Liver (tissue), 9 donors: ENCODE data around the gene ADM2. TPM values are rescaled to one million over a fixed set of nuclear protein-coding genes. Genes with fewer than 3 reads are reported as not detected.

Experiments used
- DNase-seq: peaks from one replicate; pipeline ENCODE4 v3.0.0-alpha.2; 2017; ENCODE audit warnings: low spot score
- H3K27ac ChIP-seq, 2 donors: one replicate each; pipeline ENCODE4 v1.7.0; 2013; ENCODE audit warnings: inconsistent platforms in 2 of 2, low read length in 2 of 2, control low read depth in 1 of 2, low read depth in 1 of 2, mild to moderate bottlenecking in 1 of 2
- H3K27me3 ChIP-seq, 4 donors: one replicate each; pipeline versions ENCODE4 v1.6.1 to v1.7.0; 2013; ENCODE audit warnings: low read length in 3 of 4, inconsistent platforms in 1 of 4, mild to moderate bottlenecking in 1 of 4, moderate library complexity in 1 of 4; ENCODE audit not compliant: control insufficient read depth in 4 of 4, insufficient read depth in 4 of 4
- H3K36me3 ChIP-seq, 4 donors: one replicate each; pipeline versions ENCODE4 v1.6.1 to v1.7.0; 2013; ENCODE audit warnings: low read length in 3 of 4, mild to moderate bottlenecking in 3 of 4, low read depth in 1 of 4, moderate library complexity in 1 of 4; ENCODE audit not compliant: control insufficient read depth in 4 of 4, insufficient read depth in 3 of 4
- H3K4me1 ChIP-seq, 4 donors: one replicate each; pipeline versions ENCODE4 v1.6.1 to v1.7.0; 2013; ENCODE audit warnings: low read length in 3 of 4, mild to moderate bottlenecking in 3 of 4, moderate library complexity in 1 of 4; ENCODE audit not compliant: control insufficient read depth in 4 of 4, insufficient read depth in 4 of 4
- H3K4me3 ChIP-seq, 3 donors: one replicate each; pipeline versions ENCODE4 v1.6.1 to v1.7.0; 2013; ENCODE audit warnings: low read length in 3 of 3, control low read depth in 1 of 3, low read depth in 1 of 3, mild to moderate bottlenecking in 1 of 3
- H3K9ac ChIP-seq, 2 donors: one replicate each; pipeline ENCODE4 v1.7.0; 2013; ENCODE audit warnings: low read length in 2 of 2, mild to moderate bottlenecking in 2 of 2, moderate library complexity in 2 of 2, control low read depth in 1 of 2, low read depth in 1 of 2
- H3K9me3 ChIP-seq, 4 donors: one replicate each; pipeline versions ENCODE4 v1.6.1 to v1.7.0; 2013; ENCODE audit warnings: low read length in 3 of 4; ENCODE audit not compliant: control insufficient read depth in 4 of 4
- EGR1 ChIP-seq, 2 donors: IDR thresholded peaks; 2 replicates each; pipeline ENCODE4 v1.6.1; 2016 to 2018; ENCODE audit warnings: antibody characterized with exemption in 2 of 2, low read depth in 2 of 2
- FOXA1 ChIP-seq: IDR thresholded peaks from 2 replicates; pipeline ENCODE4 v1.6.1; 2016; ENCODE audit warnings: antibody characterized with exemption
- FOXA2 ChIP-seq: IDR thresholded peaks from 2 replicates; pipeline ENCODE4 v1.6.1; 2016; ENCODE audit warnings: antibody characterized with exemption
- GABPA ChIP-seq, 2 donors: IDR thresholded peaks in 1 of 2; conservative IDR thresholded peaks in 1 of 2; 2 replicates each; pipeline ENCODE4 v1.6.1; 2016; ENCODE audit warnings: antibody characterized with exemption in 2 of 2, mild to moderate bottlenecking in 1 of 2, moderate library complexity in 1 of 2
- HNF4A ChIP-seq, 2 donors: conservative IDR thresholded peaks; 2 replicates each; pipeline ENCODE4 v1.6.1; 2016; ENCODE audit warnings: antibody characterized with exemption in 2 of 2, mild to moderate bottlenecking in 2 of 2
- HNF4G ChIP-seq: IDR thresholded peaks from 2 replicates; pipeline ENCODE4 v1.6.1; 2016; ENCODE audit warnings: antibody characterized with exemption
- JUND ChIP-seq, 2 donors: IDR thresholded peaks; 2 replicates each; pipeline ENCODE4 v1.6.1; 2016; ENCODE audit warnings: antibody characterized with exemption in 2 of 2
- RAD21 ChIP-seq, 2 donors: IDR thresholded peaks; 2 replicates each; pipeline ENCODE4 v1.6.1; 2016; ENCODE audit warnings: antibody characterized with exemption in 2 of 2, mild to moderate bottlenecking in 2 of 2
- REST ChIP-seq: IDR thresholded peaks from 2 replicates; pipeline ENCODE4 v1.6.1; 2016; ENCODE audit warnings: antibody characterized with exemption, mild to moderate bottlenecking
- SP1 ChIP-seq: IDR thresholded peaks from 2 replicates; pipeline ENCODE4 v1.6.1; 2018; ENCODE audit warnings: antibody characterized with exemption, mild to moderate bottlenecking
- TAF1 ChIP-seq: conservative IDR thresholded peaks from 2 replicates; pipeline ENCODE4 v1.6.1; 2016; ENCODE audit warnings: antibody characterized with exemption, mild to moderate bottlenecking
- WGBS: extraction: QIAGEN DNeasy Blood & Tissue Kit; methylation state at CpG from one replicate; pipeline ENCODE4 v1.1.7; 2013; 5-methylcytosine and 5-hydroxymethylcytosine counted together
- polyA plus RNA-seq, 2 donors: library from polyadenylated mRNA; stranded (reverse) in 1 of 2; unstranded in 1 of 2; fragments of 200-250 nt in 1 of 2; fragments of >200 nt in 1 of 2; fragmentation: Nextera tagmentation in 1 of 2; extraction: Ambion mirVana in 1 of 2; gene quantifications; one replicate each; pipeline versions ENCODE4 v1.2.1 to v1.2.3, GENCODE V29; 2013 to 2015
- total RNA-seq, 2 donors: library from RNA; depleted of rRNA; stranded (reverse); fragments of >200 nt; gene quantifications; one replicate each; pipeline ENCODE4 v1.2.3, GENCODE V29; 2014
- TF ChIP-seq, protein P1 (sequence below): IDR thresholded peaks from 2 replicates; pipeline ENCODE4 v1.6.1; 2016; ENCODE audit warnings: antibody characterized with exemption
- TF ChIP-seq, protein P2 (sequence below): IDR thresholded peaks from 2 replicates; pipeline ENCODE4 v1.6.1; 2016; ENCODE audit warnings: antibody characterized with exemption
- donor health status: healthy.
- donor health status: healthy.
- donor health status: healthy.
- donor health status: healthy.
- donor health status: healthy.

The ADM2 gene
- total and polyA plus RNA-seq, 4 donors = 0.79 to 2.8 (median 1.3) TPM

DNA sequence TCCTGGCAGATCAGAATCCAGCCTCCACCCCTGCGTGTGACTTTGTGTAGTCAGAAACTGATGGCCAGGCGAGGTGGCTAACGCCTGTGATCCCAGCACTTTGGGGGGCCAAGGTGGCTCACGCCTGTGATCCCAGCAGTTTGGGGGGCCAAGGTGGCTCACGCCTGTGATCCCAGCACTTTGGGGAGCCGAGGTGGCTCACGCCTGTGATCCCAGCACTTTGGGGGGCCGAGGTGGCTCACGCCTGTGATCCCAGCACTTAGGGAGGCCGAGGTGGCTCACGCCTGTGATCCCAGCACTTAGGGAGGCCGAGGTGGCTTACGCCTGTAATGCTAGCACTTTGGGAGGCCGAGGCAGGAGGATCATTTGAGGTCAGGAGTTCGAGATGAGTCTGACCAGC is 31.8 kb downstream of the ADM2 start:
- peaks cover 7 to 12% (median 12%) of the 10 kb centered on the region in 4 donors for H3K4me1 ChIP-seq
- no peak overlapping the region for H3K9ac ChIP-seq
- DNase-seq = no peak
- TF ChIP-seq HNF4A (conservative IDR thresholded peaks at IDR 0.05) = no peak
- TF ChIP-seq EGR1 (IDR thresholded peaks at IDR 0.05; ENCODE audit: low read depth in 2 of 2) = no peak
- no peak for TF ChIP-seq GABPA (IDR thresholded peaks at IDR 0.05 in 1 of 2, conservative IDR thresholded peaks at IDR 0.05 in 1 of 2)
- no peak for TF ChIP-seq TAF1
- TF ChIP-seq, protein P1, sequence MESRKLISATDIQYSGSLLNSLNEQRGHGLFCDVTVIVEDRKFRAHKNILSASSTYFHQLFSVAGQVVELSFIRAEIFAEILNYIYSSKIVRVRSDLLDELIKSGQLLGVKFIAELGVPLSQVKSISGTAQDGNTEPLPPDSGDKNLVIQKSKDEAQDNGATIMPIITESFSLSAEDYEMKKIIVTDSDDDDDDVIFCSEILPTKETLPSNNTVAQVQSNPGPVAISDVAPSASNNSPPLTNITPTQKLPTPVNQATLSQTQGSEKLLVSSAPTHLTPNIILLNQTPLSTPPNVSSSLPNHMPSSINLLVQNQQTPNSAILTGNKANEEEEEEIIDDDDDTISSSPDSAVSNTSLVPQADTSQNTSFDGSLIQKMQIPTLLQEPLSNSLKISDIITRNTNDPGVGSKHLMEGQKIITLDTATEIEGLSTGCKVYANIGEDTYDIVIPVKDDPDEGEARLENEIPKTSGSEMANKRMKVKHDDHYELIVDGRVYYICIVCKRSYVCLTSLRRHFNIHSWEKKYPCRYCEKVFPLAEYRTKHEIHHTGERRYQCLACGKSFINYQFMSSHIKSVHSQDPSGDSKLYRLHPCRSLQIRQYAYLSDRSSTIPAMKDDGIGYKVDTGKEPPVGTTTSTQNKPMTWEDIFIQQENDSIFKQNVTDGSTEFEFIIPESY = no peak
- TF ChIP-seq FOXA2 = no peak
- TF ChIP-seq REST = no peak
- no peak for TF ChIP-seq SP1
- no peak for TF ChIP-seq HNF4G
- TF ChIP-seq RAD21 (IDR thresholded peaks at IDR 0.05) = no peak
- TF ChIP-seq FOXA1 = no peak
- TF ChIP-seq JUND (IDR thresholded peaks at IDR 0.05) = no peak
- no peak overlapping the region for H3K4me3 ChIP-seq
- no peaks in the 10 kb centered on the region for H3K9me3 ChIP-seq
- no peaks in the 10 kb centered on the region for H3K27me3 ChIP-seq
- no peak overlapping the region for H3K27ac ChIP-seq
- H3K36me3 ChIP-seq = peaks cover 0 to 11% (median 3%) of the 10 kb centered on the region in 4 donors
- WGBS = 98% methylated on average over 15 of the region's 15 CpGs

DNA sequence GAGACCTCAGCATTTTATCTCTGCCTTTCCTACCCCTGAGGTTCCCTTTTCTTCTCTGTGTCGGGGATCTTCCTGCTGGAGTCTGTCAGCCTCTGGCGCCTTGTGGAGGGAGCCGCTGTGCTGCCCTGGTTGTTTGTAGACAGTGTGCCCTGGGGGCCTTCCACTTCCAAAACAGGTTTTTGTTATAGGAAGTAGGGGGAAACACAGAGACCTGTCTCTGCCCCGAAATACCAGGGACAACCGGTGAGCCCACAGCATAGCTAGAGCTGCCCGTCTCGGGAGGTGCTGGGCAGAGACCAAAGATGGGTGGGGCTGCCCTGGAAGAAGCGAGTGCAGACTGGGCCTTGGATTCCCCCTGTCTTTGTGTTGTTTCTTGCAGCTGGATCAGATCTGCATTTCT is 34.7 kb downstream of the ADM2 start:
- 94% methylated on average over 8 of the region's 8 CpGs for WGBS
- H3K4me3 ChIP-seq = no peak overlapping the region
- peaks cover 2 to 29% (median 8%) of the 10 kb centered on the region in 4 donors for H3K36me3 ChIP-seq
- H3K9me3 ChIP-seq = no peaks in the 10 kb centered on the region
- no peak overlapping the region for H3K9ac ChIP-seq
- no peaks in the 10 kb centered on the region for H3K27me3 ChIP-seq
- no peaks in the 10 kb centered on the region for H3K4me1 ChIP-seq
- TF ChIP-seq FOXA1 (no peak), SP1 (no peak), EGR1 (IDR thresholded peaks at IDR 0.05; ENCODE audit: low read depth in 2 of 2) (no peak), JUND (IDR thresholded peaks at IDR 0.05) (no peak), REST (no peak)
- TF ChIP-seq, protein P2, sequence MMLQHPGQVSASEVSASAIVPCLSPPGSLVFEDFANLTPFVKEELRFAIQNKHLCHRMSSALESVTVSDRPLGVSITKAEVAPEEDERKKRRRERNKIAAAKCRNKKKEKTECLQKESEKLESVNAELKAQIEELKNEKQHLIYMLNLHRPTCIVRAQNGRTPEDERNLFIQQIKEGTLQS = no peak
- H3K27ac ChIP-seq = no peak overlapping the region
- no peak for DNase-seq
